Measurements from ENCODE around the gene IL36RN.

The IL36RN gene

GRCh38 chr2:113058998-113059960 lies at the start of gene IL36RN:
Gene IL36RN, plus strand, starts transcription at chr2:113059198. Its CDS starts 241 bp downstream, at chr2:113059439.
- no peak for DNase-seq (ENCODE audit: low spot score)

GRCh38 chr2:113009622-113010021 lies 49.4 kb upstream of the IL36RN start:
- no peak for DNase-seq (ENCODE audit: low spot score)

DNA sequence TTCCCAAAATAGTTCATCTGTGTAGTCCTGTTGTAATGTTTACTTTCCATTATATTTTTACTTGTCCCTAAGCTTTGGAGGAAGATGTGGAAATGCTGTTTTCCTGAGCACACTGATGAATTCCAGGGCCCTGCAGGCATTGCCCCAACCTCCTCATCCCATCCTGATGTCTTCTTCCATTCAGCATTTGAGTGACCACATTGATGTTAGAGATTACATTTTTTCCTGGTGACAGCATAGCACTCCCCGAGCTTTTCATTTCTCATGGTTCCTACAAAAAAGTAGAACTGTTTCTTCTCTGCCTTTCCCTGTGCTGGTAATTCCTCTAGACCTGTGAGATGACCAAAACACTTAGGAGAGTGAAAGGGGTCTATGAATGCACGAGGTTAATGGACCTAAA lies 48.9 kb upstream of the IL36RN start:
- no peak for DNase-seq (ENCODE audit: low spot score)

DNA sequence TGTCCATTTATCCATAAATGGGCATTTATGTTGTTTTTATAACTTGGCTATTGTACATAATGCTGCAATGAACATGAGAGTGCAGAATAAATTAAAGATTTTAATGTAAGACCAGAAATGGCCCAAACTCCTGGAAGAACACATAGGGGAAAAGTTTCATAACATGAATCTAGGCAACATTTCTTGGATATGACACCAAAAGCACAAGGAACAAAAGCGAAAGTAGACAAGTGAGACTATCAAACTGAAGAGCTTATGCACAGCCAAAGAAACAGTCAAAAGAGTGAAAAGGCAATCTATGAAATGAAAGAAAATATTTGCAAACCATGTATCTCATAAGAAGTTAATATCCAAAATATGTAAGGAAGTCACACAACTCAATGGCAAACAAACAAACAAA lies 47.9 kb upstream of the IL36RN start:
- no peak for DNase-seq (ENCODE audit: low spot score)

DNA sequence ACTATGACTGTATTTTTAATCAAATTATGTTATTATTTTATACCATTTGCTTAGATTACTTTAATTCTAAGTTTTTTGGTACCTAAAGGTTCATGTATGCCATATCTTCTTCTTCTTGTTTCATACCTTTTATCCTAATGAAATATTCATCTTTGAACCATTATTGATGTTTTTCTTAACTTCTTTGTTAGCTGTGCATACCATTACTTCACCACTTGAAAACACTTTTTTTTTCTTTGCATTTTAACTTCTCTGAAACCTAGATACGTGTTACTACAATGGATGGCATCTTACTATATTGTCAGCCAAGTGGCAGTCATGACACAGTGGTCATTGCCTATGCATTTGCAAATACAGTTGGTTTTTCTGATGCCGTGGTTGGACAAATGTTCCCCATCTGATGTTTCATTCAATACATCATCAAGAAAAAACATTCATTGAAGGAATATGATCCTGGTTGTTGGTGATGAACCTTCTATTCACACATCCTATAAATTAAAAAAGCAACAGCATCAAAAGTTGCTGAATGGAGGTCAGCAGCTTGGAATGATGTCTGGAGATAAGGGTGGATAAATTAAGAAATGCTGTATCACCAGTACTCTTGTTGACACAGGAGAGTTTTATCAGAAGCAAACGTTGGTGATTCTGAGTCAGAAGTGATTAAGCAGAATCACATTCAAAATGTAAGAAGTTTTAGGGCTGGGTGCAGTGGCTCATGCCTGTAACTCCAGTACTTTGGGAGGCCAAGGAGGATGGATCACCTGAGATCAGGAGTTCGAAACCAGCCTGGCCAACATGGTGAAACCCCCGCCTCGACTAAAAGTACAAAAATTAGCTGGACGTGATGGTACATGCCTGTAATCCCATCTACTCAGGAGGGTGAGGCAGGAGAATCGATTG lies 46.3 kb upstream of the IL36RN start:
- DNase-seq (ENCODE audit: low spot score): no peak

GRCh38 chr2:113013336-113013661 lies 45.7 kb upstream of the IL36RN start:
- DNase-seq (ENCODE audit: low spot score): no peak

GRCh38 chr2:113014067-113014466 lies 44.9 kb upstream of the IL36RN start:
- DNase-seq (ENCODE audit: low spot score): no peak

GRCh38 chr2:113015042-113015441 lies 44.0 kb upstream of the IL36RN start:
- no peak for DNase-seq (ENCODE audit: low spot score)

- no peak for DNase-seq (ENCODE audit: low spot score)
These were observed 43.3 kb upstream of the IL36RN start for GRCh38 chr2:113015655-113016054.

- no peak for DNase-seq (ENCODE audit: low spot score)
These were observed 40.5 kb upstream of the IL36RN start for GRCh38 chr2:113018509-113018908.

GRCh38 chr2:113021312-113021711 lies 37.7 kb upstream of the IL36RN start:
- no peak for DNase-seq (ENCODE audit: low spot score)

DNA sequence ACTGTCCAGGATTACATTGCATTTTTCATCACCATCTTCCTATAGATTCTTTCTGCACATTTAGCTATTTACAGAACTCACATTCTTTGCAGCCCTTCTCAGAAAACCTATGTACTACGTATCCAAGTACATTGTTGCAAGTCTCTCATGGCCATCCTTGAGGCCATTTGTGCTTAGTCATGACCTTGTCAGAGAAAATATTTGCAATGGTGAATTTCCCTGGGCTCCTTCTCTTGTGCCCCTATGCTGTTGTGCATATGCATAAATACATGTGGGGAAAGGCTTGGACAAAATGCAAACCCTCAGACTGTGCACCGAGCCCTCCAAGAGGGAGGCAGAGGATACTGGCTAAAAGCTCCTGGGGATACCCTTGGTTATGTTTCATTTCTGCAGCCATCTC lies 34.2 kb upstream of the IL36RN start:
- no peak for DNase-seq (ENCODE audit: low spot score)

GRCh38 chr2:113025737-113026136 lies 33.3 kb upstream of the IL36RN start:
- DNase-seq (ENCODE audit: low spot score): no peak

DNA sequence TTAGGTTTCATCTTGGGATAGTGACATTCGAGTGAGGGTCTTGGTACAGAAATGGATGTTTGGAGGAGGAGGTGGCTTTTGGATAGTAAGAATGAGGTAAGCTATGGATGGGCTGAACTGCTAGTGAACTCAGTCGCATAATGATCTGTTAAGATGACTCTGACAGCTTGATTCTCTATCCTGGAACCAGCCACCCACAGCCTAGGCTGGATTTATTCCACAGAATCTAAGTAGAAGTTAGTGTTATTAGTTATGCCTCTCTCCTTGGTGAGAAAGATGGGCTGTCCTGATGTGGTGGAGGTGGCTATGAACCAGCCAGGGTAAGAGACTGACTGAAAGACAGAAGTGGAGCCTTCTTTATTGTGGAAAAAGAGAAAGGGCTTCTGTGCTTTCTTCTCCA lies 31.3 kb upstream of the IL36RN start:
- peak; percentile 5 for DNase-seq (ENCODE audit: low spot score)

DNA sequence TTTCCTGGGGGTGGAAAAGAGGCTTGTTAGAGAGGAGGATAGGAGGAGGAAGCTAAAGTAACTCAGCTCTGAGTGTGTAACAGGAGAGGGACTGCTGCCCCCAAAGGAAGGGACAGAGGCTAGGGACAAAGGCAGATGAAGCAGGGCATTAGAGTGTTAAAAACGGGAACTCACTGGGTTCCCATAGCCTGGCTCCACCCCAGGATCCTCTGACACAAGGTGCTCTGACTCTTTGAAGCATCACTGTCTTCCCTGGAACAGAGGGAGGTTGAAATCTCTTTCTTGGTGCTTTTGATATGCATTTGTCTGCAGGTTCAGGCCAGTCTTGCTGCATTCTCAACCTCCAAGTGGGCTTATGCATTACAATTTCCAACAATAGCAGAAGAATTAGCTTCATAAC lies 30.9 kb upstream of the IL36RN start:
- no peak for DNase-seq (ENCODE audit: low spot score)

GRCh38 chr2:113032737-113033136 lies 26.3 kb upstream of the IL36RN start:
- DNase-seq (ENCODE audit: low spot score): no peak

- DNase-seq (ENCODE audit: low spot score): no peak
These were observed 25.0 kb upstream of the IL36RN start for GRCh38 chr2:113034016-113034415.

DNA sequence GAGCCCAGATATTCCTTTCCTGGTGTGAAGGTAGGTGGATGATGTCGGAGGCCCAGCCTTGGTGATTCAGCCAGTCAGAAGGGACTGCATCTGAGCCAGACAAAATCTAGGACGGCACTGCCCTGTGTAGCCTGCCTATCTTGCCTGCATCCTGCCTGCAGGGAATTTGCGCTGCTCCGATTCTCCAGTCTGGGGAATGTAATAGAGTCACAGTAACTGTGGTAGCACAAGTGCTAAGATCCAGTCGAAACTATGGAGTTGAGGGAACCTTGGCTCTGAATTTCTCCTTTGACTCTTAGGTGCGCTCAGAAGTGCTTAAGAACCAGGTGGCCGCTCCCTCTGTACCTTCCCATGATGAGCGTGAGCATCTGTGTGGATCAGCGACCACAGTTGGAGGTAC lies 22.2 kb upstream of the IL36RN start:
- no peak for DNase-seq (ENCODE audit: low spot score)

DNA sequence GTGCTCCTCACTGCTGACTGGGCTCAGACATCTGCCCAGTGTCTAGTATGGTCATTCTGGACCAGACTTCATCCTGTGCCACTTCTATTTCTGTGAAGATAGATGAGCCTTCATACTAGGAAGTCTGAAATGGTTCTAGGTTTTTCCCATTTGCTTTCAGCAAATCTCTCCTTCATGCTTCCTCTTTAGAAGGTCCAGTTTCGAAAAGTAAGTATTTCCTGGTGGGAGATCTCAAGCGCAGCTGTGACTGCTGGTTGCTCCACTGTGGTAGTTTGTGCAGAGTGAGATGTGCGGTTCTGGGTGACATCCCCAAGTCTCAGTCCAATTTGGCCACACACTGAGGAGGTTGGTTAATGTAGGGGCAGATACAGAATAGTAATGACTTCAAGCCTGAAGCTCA lies 20.7 kb upstream of the IL36RN start:
- DNase-seq (ENCODE audit: low spot score): no peak

DNA sequence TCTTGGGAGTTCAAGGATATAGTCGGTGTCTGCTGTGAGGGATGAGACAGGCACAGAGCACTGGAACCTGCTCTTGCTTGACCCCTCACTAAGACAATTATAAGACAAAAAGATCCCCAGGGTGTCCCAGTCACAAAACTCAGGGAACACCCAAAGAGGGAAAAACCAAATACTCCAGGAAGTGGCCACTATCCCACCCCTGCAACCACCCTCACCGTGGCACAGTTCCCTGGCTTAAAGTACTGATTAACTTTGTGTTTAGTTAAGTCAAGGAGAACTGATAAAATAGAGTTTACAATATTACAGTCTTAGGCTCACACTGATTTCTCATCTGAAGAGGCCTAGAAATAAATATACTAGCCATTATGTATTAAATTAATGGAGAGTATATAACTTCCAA lies 19.8 kb upstream of the IL36RN start:
- DNase-seq (ENCODE audit: low spot score): no peak

GRCh38 chr2:113039719-113040118 lies 19.3 kb upstream of the IL36RN start:
- no peak for DNase-seq (ENCODE audit: low spot score)

- DNase-seq (ENCODE audit: low spot score): no peak
These were observed 17.1 kb upstream of the IL36RN start for GRCh38 chr2:113041871-113042270.

- no peak for DNase-seq (ENCODE audit: low spot score)
These were observed 12.5 kb upstream of the IL36RN start for GRCh38 chr2:113046465-113046864.
